ENCODE results near the gene CD3E.

Gene CD3E

GRCh38 chr11:118328745-118329144, 24.2 kb downstream of the CD3E start:
- H4K8ac ChIP-seq (ENCODE audit: low read length), result no peak overlapping the region
- no peak for DNase-seq
- H3K23ac ChIP-seq (ENCODE audit: low read length in 2 of 2), result no peak overlapping the region
- no peak overlapping the region for H4K91ac ChIP-seq (ENCODE audit: low read length)
- no peak overlapping the region for H3K27ac ChIP-seq (ENCODE audit: low read length, poor library complexity, severe bottlenecking)
- no peak overlapping the region for H2AK5ac ChIP-seq (ENCODE audit: low read length, severe bottlenecking)
- H3K36me3 ChIP-seq (ENCODE audit: control insufficient read depth in 1 of 2, insufficient read depth in 2 of 2, low read depth in 1 of 2, low read length in 2 of 2), result no peaks in the 10 kb centered on the region
- peaks cover 0 to 7% of the 10 kb centered on the region in 2 experiments for H3K27me3 ChIP-seq (ENCODE audit: control insufficient read depth in 1 of 2, insufficient read depth in 1 of 2, low read length in 2 of 2)
- H3K4ac ChIP-seq (ENCODE audit: low read depth in 1 of 2, low read length in 2 of 2), result no peak overlapping the region
- H3K9ac ChIP-seq (ENCODE audit: low read length), result no peak overlapping the region
- no peak overlapping the region for H2BK12ac ChIP-seq (ENCODE audit: low read length in 2 of 2)
- H3K14ac ChIP-seq (ENCODE audit: low read length in 2 of 2), result no peak overlapping the region
- no peak overlapping the region for H2BK15ac ChIP-seq (ENCODE audit: low read depth, poor library complexity, severe bottlenecking)
- no peak overlapping the region for H3K4me3 ChIP-seq (ENCODE audit: insufficient read depth in 1 of 2, low read depth in 1 of 2, low read length in 2 of 2)
- no peak overlapping the region for H3K18ac ChIP-seq (ENCODE audit: low read depth in 1 of 2, low read length in 2 of 2)
- H3K4me2 ChIP-seq (ENCODE audit: low read length, poor library complexity, severe bottlenecking), result no peak overlapping the region
- no peaks in the 10 kb centered on the region for H3K79me1 ChIP-seq (replicated peaks; ENCODE audit: low read length, poor library complexity, severe bottlenecking)
- H2AFZ ChIP-seq (ENCODE audit: low read depth, low read length), result no peak overlapping the region
- no peaks in the 10 kb centered on the region for H3K9me3 ChIP-seq (ENCODE audit: control insufficient read depth, low read length)
- H2BK5ac ChIP-seq (ENCODE audit: low read depth, low read length, poor library complexity, severe bottlenecking), result no peak overlapping the region
- no peaks in the 10 kb centered on the region for H3K4me1 ChIP-seq (ENCODE audit: control insufficient read depth, insufficient read depth, low read depth, low read length)
- H2BK120ac ChIP-seq (ENCODE audit: low read depth, low read length), result no peak overlapping the region

DNA sequence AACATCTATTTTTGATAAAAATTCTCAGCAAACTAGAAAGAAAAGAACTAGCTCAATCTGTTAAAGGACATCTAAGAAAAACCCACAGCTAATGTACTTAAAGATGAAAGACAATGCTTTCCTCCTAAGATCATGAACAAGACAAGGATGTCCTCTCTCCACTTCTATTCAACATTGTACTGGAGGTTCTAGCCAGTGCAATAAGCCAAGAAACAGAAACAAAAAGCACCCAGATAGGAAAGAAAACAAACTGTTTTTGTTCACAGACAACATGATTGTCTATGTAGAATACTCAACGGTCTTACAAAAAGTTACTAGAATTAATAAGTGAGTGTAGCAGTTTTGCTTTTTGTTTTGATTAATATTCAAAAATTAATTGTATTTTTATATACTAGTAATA, 30.2 kb downstream of the CD3E start:
- no CpG with 5 or more reads among the region's 1 CpG for WGBS
- H3K23ac ChIP-seq (ENCODE audit: low read length in 2 of 2), result no peak overlapping the region

DNA sequence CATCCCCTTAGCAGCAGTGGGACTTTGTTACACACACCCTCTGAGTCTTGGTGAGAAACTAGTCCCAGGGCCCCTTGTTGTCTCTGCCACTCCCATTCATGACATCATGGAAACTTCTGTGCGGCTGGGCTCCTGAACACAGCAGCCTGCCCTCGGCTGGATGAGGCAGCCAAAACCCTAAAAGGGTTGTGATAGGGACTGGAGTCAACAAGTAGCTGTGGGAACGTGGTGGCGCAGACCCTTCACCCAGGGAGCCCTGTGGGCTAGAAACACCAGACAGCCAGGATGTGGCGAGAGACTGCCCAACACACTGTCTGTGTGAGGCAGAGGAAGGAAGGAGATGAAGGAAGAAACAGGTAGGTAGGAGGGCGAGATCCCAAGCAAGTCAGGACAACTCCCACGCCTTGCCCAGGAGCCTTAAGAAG, 34.1 kb downstream of the CD3E start:
- Histone ChIP-seq H3K27me3 (ENCODE audit: control insufficient read depth in 1 of 2, insufficient read depth in 1 of 2, low read length in 2 of 2) (peaks cover 36 to 51% of the 10 kb centered on the region in 2 experiments), H3K23ac (ENCODE audit: low read length in 2 of 2) (no peak overlapping the region), H2BK15ac (ENCODE audit: low read depth, poor library complexity, severe bottlenecking) (no peak overlapping the region), H3K36me3 (ENCODE audit: control insufficient read depth in 1 of 2, insufficient read depth in 2 of 2, low read depth in 1 of 2, low read length in 2 of 2) (no peaks in the 10 kb centered on the region), H3K79me1 (replicated peaks; ENCODE audit: low read length, poor library complexity, severe bottlenecking) (no peaks in the 10 kb centered on the region), H3K9ac (ENCODE audit: low read length) (no peak overlapping the region), H3K27ac (ENCODE audit: low read length, poor library complexity, severe bottlenecking) (no peak overlapping the region), H3K4me1 (ENCODE audit: control insufficient read depth, insufficient read depth, low read depth, low read length) (no peaks in the 10 kb centered on the region), H4K8ac (ENCODE audit: low read length) (no peak overlapping the region), H2AK5ac (ENCODE audit: low read length, severe bottlenecking) (no peak overlapping the region), H2AFZ (ENCODE audit: low read depth, low read length) (no peak overlapping the region), H3K4ac (ENCODE audit: low read depth in 1 of 2, low read length in 2 of 2) (no peak overlapping the region), H3K4me3 (ENCODE audit: insufficient read depth in 1 of 2, low read depth in 1 of 2, low read length in 2 of 2) (no peak overlapping the region), H3K4me2 (ENCODE audit: low read length, poor library complexity, severe bottlenecking) (no peak overlapping the region), H3K18ac (ENCODE audit: low read depth in 1 of 2, low read length in 2 of 2) (no peak overlapping the region), H2BK12ac (ENCODE audit: low read length in 2 of 2) (no peak overlapping the region), H2BK5ac (ENCODE audit: low read depth, low read length, poor library complexity, severe bottlenecking) (no peak overlapping the region), H3K14ac (ENCODE audit: low read length in 2 of 2) (no peak overlapping the region), H3K9me3 (ENCODE audit: control insufficient read depth, low read length) (no peaks in the 10 kb centered on the region), H2BK120ac (ENCODE audit: low read depth, low read length) (no peak overlapping the region), H4K91ac (ENCODE audit: low read length) (no peak overlapping the region)
- DNase-seq, result no peak
- WGBS, result 70% methylated on average over 7 of the region's 7 CpGs

More for the DNA sequence above, 30.2 kb downstream of the CD3E start:
- Histone ChIP-seq H3K4ac (ENCODE audit: low read depth in 1 of 2, low read length in 2 of 2) (no peak overlapping the region), H4K91ac (ENCODE audit: low read length) (no peak overlapping the region), H3K14ac (ENCODE audit: low read length in 2 of 2) (no peak overlapping the region), H2BK12ac (ENCODE audit: low read length in 2 of 2) (no peak overlapping the region), H3K18ac (ENCODE audit: low read depth in 1 of 2, low read length in 2 of 2) (no peak overlapping the region), H4K8ac (ENCODE audit: low read length) (no peak overlapping the region), H3K27me3 (ENCODE audit: control insufficient read depth in 1 of 2, insufficient read depth in 1 of 2, low read length in 2 of 2) (peaks cover 19 to 20% of the 10 kb centered on the region in 2 experiments), H3K4me1 (ENCODE audit: control insufficient read depth, insufficient read depth, low read depth, low read length) (no peaks in the 10 kb centered on the region), H2AK5ac (ENCODE audit: low read length, severe bottlenecking) (no peak overlapping the region), H2BK120ac (ENCODE audit: low read depth, low read length) (no peak overlapping the region), H3K9ac (ENCODE audit: low read length) (no peak overlapping the region), H3K9me3 (ENCODE audit: control insufficient read depth, low read length) (no peaks in the 10 kb centered on the region), H3K4me2 (ENCODE audit: low read length, poor library complexity, severe bottlenecking) (no peak overlapping the region), H2AFZ (ENCODE audit: low read depth, low read length) (no peak overlapping the region), H3K36me3 (ENCODE audit: control insufficient read depth in 1 of 2, insufficient read depth in 2 of 2, low read depth in 1 of 2, low read length in 2 of 2) (no peaks in the 10 kb centered on the region), H3K4me3 (ENCODE audit: insufficient read depth in 1 of 2, low read depth in 1 of 2, low read length in 2 of 2) (no peak overlapping the region), H2BK15ac (ENCODE audit: low read depth, poor library complexity, severe bottlenecking) (no peak overlapping the region), H2BK5ac (ENCODE audit: low read depth, low read length, poor library complexity, severe bottlenecking) (no peak overlapping the region), H3K79me1 (replicated peaks; ENCODE audit: low read length, poor library complexity, severe bottlenecking) (no peaks in the 10 kb centered on the region), H3K27ac (ENCODE audit: low read length, poor library complexity, severe bottlenecking) (no peak overlapping the region)
- no peak for DNase-seq

DNA sequence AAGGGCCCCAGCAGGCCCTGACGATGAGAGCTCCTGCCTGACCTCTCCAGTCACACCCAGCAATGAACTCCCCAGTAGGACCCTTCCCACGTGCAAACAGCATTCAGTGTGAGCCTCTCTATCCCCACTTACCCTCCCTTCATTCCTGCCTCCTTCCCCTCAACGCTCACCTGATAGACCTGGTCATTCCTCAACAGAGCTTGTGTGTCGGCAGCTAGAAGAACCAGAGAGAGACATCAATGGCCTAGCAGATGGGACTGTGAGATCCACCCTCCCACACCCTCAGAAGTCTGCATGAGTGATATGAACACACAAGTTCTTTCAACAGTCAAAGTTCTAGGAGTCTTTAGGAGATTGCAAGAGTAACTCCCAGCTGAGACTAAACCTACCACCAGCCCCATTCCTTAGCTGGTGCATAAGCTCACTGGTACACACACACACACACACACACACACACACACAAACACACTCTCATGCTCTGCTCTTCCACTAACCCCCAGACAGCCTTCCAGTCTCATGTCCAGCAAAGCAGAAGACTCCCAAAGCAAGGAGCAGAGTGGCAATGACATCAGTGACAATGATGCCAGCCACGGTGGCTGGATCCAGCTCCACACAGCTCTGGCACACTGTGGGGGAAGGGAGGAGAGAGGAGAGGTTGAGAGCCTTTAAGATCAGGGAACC, 34.9 kb downstream of the CD3E start:
- Histone ChIP-seq H3K18ac (ENCODE audit: low read depth in 1 of 2, low read length in 2 of 2) (no peak overlapping the region), H2AK5ac (ENCODE audit: low read length, severe bottlenecking) (no peak overlapping the region), H3K9me3 (ENCODE audit: control insufficient read depth, low read length) (no peaks in the 10 kb centered on the region), H2BK5ac (ENCODE audit: low read depth, low read length, poor library complexity, severe bottlenecking) (no peak overlapping the region), H4K91ac (ENCODE audit: low read length) (no peak overlapping the region), H2BK120ac (ENCODE audit: low read depth, low read length) (no peak overlapping the region), H4K8ac (ENCODE audit: low read length) (no peak overlapping the region), H3K36me3 (ENCODE audit: control insufficient read depth in 1 of 2, insufficient read depth in 2 of 2, low read depth in 1 of 2, low read length in 2 of 2) (no peaks in the 10 kb centered on the region), H2AFZ (ENCODE audit: low read depth, low read length) (no peak overlapping the region), H3K27me3 (ENCODE audit: control insufficient read depth in 1 of 2, insufficient read depth in 1 of 2, low read length in 2 of 2) (peaks cover 43 to 59% of the 10 kb centered on the region in 2 experiments), H3K27ac (ENCODE audit: low read length, poor library complexity, severe bottlenecking) (no peak overlapping the region), H2BK12ac (ENCODE audit: low read length in 2 of 2) (no peak overlapping the region), H3K4me1 (ENCODE audit: control insufficient read depth, insufficient read depth, low read depth, low read length) (no peaks in the 10 kb centered on the region), H3K4me3 (ENCODE audit: insufficient read depth in 1 of 2, low read depth in 1 of 2, low read length in 2 of 2) (no peak overlapping the region), H3K79me1 (replicated peaks; ENCODE audit: low read length, poor library complexity, severe bottlenecking) (no peaks in the 10 kb centered on the region), H3K9ac (ENCODE audit: low read length) (no peak overlapping the region), H3K14ac (ENCODE audit: low read length in 2 of 2) (no peak overlapping the region), H3K23ac (ENCODE audit: low read length in 2 of 2) (no peak overlapping the region), H3K4ac (ENCODE audit: low read depth in 1 of 2, low read length in 2 of 2) (no peak overlapping the region), H2BK15ac (ENCODE audit: low read depth, poor library complexity, severe bottlenecking) (no peak overlapping the region), H3K4me2 (ENCODE audit: low read length, poor library complexity, severe bottlenecking) (no peak overlapping the region)
- 75% methylated on average over 5 of the region's 5 CpGs for WGBS
- no peak for DNase-seq
